HG03066 (cell line): ENCODE measurements around the gene PROSER1.
"Not testable (repeated sequence)": the region's sequence is repeated elsewhere in the genome, so short reads cannot be mapped to it uniquely, and the experiment has no call there.

Source experiments
- ATAC-seq: cut with Tn5 transposase; IDR thresholded peaks from one replicate; pipeline ENCODE4 v1.9.1; 2021; ENCODE audit warnings: low read depth; ENCODE audit not compliant: unreplicated experiment

The PROSER1 gene

DNA sequence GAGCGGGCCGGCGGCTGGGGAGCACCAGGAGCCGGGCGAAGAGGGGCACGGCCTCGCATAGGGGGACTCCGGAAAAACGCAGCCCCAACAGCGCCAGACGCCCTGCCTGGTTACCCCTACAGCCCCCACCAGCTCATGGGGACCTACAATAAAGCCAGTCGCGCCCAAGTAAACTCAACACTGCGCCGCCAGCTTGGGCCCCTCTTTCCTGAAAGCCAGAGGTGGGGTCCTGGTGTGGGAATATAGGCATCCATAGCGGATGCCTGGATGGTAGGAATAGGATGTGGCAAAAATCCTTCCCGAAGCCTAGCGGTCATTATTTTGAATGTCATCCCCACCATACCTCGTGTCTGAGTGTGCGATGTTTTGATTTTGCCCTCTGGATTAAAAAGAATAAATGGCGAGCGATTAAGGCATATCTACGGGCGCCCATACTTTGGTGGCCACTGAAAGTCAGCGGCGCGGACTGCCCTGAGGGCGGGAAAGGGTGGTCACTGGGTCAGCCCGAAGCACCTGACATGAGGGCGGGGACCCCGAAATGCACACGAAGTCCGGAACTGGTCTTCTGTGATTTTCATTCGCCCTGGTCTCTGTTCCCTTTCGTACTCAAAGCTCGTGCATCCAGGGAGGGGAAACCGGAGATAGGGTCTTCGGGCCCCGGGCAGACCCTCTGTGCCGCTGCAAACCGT, at the start of gene PROSER1, which contains the start of gene NHLRC3:
Gene PROSER1, minus strand, starts transcription at position 210 of the 689 bp plus-strand sequence. CDS start 847 bp downstream, outside the sequence.
Gene NHLRC3, plus strand, starts transcription at position 577 of the 689 bp plus-strand sequence. CDS start 184 bp downstream, outside the sequence.
- peak; percentile 77 for ATAC-seq

GRCh38 chr13:39086251-39086945, 48.5 kb upstream of the PROSER1 start:
- not testable (repeated sequence) for ATAC-seq

GRCh38 chr13:39073983-39074382, 36.1 kb upstream of the PROSER1 start:
- ATAC-seq, result no peak

GRCh38 chr13:39072842-39073241, 35.0 kb upstream of the PROSER1 start:
- no peak for ATAC-seq

GRCh38 chr13:39062004-39062403, 24.1 kb upstream of the PROSER1 start:
- ATAC-seq, result no peak

- no peak for ATAC-seq
Observed at GRCh38 chr13:39058040-39058439, 20.2 kb upstream of the PROSER1 start.

DNA sequence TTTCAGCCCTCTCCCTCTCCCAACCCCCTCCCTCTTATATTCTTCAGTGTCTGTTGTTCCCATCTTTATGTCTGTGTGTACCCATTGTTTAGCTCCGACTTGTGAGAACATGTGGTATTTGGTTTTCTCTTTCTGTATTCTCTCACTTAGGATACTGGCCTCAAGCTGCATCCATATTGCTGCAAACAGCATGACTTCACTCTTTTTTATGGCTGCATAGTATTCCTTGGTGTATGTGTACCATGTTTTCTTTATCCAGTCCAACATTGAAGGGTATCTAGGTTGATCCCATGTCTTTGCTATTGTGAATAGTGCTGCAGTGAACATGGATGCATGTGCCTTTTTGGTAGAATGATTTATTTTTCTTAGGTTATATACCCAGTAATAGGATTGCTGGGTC, 18.1 kb upstream of the PROSER1 start:
- ATAC-seq, result no peak

DNA sequence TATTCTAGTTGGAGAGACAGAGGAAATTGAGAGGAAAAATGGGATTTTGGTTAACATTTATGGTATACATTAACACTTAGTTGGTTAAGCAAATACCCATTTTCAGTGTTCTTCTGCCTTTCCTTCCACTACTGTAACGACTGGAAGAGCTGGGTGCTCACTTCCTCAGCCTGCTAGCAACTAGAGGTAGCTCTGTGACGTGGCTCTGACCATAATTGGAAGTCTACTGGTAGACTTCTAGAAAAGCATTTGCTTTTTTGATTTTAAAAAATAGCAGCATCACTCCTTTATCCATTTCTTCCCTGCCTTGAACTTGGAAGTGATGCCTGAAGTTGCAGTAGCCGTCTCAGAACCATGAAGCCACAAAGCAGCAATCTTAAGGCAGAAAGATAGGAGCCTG, 16.2 kb upstream of the PROSER1 start:
- ATAC-seq, result no peak

DNA sequence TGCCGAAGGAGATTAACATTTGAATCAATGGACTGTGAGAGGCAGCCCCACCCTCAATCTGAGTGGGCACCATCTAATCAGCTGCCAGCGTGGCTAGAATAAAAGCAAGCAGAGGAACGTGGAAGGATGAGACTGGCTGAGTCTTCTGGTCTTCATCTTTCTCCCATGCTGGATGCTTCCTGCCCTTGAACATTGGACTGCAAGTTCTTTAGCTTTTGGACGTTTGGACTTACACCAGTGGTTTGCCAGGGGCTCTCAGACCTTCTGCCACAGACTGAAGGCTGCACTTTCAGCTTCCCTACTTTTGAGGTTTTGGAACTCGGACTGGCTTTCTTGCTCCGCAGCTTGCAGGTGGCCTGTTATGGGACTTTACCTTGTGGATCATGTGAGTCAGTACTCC, 15.1 kb upstream of the PROSER1 start:
- ATAC-seq, result no peak

- no peak for ATAC-seq
Observed at GRCh38 chr13:39051157-39051556, 13.3 kb upstream of the PROSER1 start.

GRCh38 chr13:39049274-39049673, 11.4 kb upstream of the PROSER1 start:
- no peak for ATAC-seq

- no peak for ATAC-seq
Observed at GRCh38 chr13:39048806-39049205, 10.9 kb upstream of the PROSER1 start.

DNA sequence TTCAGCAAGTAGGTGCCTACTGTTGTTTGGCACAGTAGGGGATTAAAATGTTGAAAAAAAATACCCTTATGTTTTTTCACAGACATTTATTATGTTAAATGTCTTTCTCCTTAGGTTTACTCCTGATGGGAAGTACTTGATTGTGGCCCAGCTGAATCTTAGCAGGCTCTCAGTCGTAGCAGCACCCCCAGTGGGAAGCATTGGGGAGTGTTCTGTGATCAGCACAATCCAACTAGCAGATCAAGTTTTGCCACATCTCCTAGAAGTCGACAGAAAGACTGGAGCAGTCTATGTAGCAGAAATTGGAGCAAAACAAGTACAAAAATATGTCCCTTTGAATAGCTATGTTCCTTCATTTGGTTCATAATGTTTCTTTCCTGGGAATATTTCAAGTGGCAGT, 9.7 kb upstream of the PROSER1 start:
- ATAC-seq, result no peak

DNA sequence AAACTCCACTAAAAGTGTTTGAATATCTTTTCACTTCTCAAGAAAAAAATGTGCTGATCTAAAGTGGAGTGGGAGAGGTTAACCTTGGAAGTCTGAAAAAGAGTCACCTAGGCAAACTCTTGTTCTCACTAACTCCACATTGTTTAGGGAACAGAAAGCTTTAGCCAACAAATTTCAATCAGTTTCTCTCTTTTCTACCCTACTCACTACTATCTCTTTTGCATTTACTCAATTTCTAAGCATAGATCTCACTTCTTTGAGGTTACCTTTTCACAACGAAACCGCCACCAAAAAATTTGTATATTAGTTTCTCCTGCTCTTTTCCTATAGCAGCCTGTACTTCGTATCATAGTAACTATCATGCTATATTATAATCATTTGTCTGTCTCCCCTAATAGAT, 6.6 kb upstream of the PROSER1 start:
- ATAC-seq, result peak; percentile 70

DNA sequence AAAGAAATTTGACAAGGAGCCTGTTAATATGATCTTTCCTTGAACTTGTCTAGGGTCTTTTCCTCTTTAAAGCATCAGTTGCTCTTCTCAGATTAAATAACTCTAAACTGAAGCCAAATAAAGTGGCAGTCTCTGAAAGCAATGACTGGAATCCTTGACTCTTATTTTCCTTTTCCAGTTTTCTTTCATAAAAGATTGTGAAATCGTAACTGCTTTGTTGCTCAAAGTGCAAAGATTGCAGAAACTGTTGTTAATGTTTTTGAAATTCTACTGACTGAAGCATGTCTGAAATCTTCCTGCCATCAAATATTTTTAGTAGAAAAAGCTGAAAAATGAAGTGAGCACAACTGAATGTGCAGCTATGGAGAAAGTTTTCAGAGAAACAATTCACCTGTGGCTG, 2.3 kb upstream of the PROSER1 start:
- ATAC-seq, result no peak

- ATAC-seq, result no peak
Observed at GRCh38 chr13:39039041-39039440, 1.2 kb upstream of the PROSER1 start.

GRCh38 chr13:39038569-39039030, 711 bp upstream of the PROSER1 start:
- peak; percentile 26 for ATAC-seq

DNA sequence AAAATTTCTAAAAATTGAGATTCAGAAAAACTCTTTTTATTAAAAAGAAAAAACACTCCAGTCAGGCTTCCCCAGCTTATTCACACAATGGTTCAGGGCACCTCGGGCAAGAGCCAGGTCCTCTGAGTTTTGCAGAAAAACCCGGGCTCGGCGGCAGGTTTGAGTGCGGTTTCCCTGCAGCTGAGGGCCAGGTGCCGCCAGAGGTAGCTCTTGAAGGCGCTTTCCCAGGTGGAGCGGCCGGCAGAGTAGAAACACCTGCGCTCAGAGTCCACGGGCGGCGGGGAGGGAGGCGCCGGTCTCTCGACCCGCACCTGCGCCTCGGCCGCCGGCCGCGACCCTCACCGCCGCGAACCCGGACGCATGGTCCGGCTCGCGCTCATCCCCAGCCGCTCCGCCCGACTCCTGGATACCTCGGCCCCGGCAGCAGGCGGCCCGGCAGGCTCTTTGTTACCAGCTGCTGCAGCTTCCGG, 444 bp downstream of the PROSER1 start:
- peak; percentile 21 for ATAC-seq

DNA sequence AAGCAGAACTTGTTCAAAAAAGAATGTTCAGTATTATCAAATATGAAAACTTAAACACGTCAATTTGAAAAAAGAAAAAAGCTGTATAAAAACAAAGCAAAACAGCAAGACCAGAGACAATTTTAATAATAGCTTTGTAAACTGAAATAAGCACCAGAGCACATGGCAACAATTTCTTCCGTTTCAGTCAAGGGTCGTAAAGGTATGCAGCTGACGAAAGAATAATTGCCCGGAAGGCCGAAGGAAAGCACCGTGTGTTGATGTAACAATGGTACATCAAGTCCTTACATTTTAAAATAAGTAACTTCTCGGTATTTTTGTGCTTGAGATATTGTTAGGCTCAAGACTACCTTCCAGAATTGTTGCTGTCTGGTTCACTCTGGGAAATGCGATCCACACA, 1.7 kb downstream of the PROSER1 start:
- ATAC-seq, result no peak

- ATAC-seq, result no peak
Observed at GRCh38 chr13:39035799-39036198, 2.1 kb downstream of the PROSER1 start.

DNA sequence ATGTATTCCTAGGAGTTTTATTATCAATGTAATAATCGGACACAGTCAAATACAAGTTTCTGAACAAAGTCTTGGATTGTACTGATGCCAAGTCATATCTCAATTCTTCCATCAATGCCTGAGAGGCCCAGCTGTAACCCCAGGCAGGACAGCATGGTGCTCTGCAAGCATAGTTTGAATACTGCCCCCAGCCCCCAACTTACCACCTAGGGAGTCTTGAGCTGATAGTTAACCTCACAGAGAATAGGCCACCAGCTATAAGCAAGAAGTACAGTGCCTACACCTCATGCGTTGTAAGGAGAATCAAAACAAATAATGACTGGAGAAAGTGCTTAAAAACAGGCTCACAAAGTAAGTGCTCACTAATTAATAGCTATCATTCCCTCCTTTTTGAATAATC, 2.7 kb downstream of the PROSER1 start:
- ATAC-seq, result no peak

DNA sequence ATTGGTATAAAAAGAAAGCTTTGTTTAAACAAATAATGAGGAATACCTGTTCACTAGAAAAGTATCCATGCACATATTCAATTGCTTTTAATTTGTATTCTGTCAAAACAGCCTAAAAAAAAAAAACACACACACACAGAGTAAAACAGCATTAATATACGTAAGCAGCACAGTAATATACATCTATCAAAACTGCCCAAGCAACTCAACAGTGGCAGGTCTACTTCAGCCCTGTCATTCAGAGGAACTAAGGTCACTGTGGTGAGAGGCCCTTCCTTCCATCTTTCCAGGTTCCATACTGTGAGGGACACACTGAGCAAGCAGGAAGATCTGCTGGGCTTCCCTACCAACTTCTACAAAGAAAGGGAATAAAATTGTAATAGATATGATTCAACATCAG, 3.8 kb downstream of the PROSER1 start:
- ATAC-seq, result no peak
